BE2C (cell line): ENCODE results near the gene MTRF1.
A peak's percentile ranks its signal among the peaks of the same experiment; 100 is the strongest.

ENCODE experiments used
- DNase-seq: peaks from one replicate; pipeline ENCODE4 v3.0.0-alpha.2; 2020
- H3K27me3 ChIP-seq: fragments of 250-450 bp; sonication (Bioruptor Pico); 2 replicates; pipeline ENCODE4 v1.5.1; 2020; ENCODE audit warnings: mild to moderate bottlenecking
- H3K36me3 ChIP-seq: fragments of 250-450 bp; sonication (Bioruptor Pico); 2 replicates; pipeline ENCODE4 v1.5.1; 2020; ENCODE audit warnings: mild to moderate bottlenecking
- H3K4me1 ChIP-seq: fragments of 250-450 bp; sonication (Bioruptor Pico); 2 replicates; pipeline ENCODE4 v1.5.1; 2020
- H3K4me3 ChIP-seq: 2 replicates; pipeline ENCODE4 v1.5.1; 2011; ENCODE audit warnings: low read depth, low read length
- H3K9me3 ChIP-seq: fragments of 250-450 bp; sonication (Bioruptor Pico); 2 replicates; pipeline ENCODE4 v1.5.1; 2020
- TF ChIP-seq, protein P1 (sequence below): IDR thresholded peaks from 2 replicates; pipeline ENCODE4 v1.5.1; 2012; ENCODE audit warnings: mild to moderate bottlenecking, low read depth, low read length

Gene MTRF1

DNA sequence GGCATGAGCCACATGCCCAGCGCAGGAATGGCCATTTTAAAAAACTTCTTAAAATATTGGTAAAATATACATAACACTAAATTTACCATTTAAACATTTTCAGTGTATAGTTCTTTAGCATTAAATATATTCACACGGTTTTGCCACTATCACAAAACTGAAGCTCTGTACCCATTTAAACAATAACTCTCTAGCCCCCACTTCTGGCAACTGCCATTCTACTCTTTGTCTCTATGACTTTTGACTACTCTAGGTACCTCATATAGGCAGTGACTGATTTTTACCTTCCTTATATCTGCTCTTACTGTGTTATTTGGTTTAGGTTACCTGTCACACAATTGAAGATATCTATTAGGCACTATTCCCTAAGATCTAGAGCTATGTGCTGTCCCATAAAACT is 66.8 kb downstream of the MTRF1 start:
- Histone ChIP-seq H3K4me3 (no peak overlapping the region), H3K36me3 (peaks cover 9% of the 10 kb centered on the region), H3K27me3 (no peaks in the 10 kb centered on the region), H3K9me3 (no peaks in the 10 kb centered on the region), H3K4me1 (no peaks in the 10 kb centered on the region)
- no peak for DNase-seq
- TF ChIP-seq, protein P1, sequence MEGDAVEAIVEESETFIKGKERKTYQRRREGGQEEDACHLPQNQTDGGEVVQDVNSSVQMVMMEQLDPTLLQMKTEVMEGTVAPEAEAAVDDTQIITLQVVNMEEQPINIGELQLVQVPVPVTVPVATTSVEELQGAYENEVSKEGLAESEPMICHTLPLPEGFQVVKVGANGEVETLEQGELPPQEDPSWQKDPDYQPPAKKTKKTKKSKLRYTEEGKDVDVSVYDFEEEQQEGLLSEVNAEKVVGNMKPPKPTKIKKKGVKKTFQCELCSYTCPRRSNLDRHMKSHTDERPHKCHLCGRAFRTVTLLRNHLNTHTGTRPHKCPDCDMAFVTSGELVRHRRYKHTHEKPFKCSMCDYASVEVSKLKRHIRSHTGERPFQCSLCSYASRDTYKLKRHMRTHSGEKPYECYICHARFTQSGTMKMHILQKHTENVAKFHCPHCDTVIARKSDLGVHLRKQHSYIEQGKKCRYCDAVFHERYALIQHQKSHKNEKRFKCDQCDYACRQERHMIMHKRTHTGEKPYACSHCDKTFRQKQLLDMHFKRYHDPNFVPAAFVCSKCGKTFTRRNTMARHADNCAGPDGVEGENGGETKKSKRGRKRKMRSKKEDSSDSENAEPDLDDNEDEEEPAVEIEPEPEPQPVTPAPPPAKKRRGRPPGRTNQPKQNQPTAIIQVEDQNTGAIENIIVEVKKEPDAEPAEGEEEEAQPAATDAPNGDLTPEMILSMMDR = peak; percentile 42

DNA sequence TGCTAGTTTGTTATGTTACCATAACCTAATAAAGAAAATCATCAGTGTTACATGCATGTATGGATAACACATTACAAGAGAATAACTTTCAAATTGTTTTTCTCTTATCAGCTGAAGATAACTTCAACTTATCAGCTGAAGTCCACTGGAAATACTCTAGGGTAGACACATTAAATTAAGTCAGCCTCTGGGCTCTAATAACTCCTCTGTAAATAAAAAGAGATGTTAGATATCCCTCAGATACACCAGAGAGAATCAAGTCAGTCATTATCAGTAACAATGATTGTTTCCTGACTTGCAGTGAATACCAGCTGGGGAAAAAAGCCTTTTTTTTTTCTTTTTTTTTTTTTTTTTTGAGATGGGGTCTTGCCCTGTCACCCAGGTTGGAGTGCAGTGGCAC is 67.4 kb downstream of the MTRF1 start:
- DNase-seq = no peak
- Histone ChIP-seq H3K4me3 (no peak overlapping the region), H3K36me3 (peaks cover 9% of the 10 kb centered on the region), H3K27me3 (no peaks in the 10 kb centered on the region), H3K4me1 (no peaks in the 10 kb centered on the region), H3K9me3 (no peaks in the 10 kb centered on the region)
- TF ChIP-seq, protein P1 = no peak

DNA sequence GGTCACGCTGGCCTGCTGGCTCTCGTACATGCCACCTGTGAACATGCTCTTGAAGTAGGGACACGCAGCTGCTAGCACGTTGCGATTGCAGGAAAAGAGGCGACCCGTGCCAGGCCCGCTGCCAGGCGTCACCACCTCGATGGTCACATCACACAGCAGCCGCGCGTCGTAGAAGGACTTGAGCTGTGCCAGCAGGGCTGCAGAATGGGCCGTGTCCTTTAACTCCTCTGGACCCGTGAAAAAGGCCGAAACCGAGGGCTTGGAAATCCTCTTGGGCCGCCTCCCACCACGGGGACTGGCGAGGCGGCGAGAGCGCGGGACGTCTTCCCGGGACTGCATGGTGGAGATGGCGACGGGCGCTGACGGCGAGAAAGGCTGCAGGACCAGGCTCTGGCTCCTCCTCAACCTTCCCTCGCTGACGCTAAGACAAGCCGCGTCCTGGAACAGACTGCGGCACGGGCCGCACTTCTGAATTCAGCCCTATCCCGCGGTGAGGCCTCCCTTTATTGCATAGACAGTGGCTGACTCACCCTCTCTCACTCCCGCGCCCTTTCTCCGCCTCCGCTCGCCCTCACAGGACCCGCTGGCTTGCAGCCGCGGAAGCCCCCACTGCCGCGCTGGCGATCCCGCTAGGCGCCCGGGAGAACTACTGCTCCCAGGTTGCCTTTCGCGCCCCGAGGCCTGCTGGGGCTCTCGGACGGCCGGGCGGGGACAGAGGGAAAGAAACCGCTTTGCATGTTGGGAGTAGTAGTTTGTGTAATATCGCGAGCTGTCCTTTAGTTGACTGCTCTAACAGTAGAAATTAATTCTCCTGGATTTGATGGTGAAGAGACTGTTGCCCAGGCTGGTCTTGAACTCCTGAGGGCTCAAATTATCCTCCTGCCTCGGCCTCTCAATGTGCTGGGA is 69.2 kb downstream of the MTRF1 start, which contains the start of gene KBTBD7:
Gene KBTBD7 (minus strand): TSS at position 651 of the 906 bp plus-strand sequence. CDS start 312 bp downstream, at position 339.
- no peaks in the 10 kb centered on the region for H3K4me1 ChIP-seq
- H3K4me3 ChIP-seq = peak within 1 kb of the TSS; percentile 65
- H3K36me3 ChIP-seq = peaks cover 9% of the 10 kb centered on the region
- H3K27me3 ChIP-seq = no peaks in the 10 kb centered on the region
- peak; percentile 96 for DNase-seq
- TF ChIP-seq, protein P1 = no peak
- H3K9me3 ChIP-seq = no peaks in the 10 kb centered on the region

DNA sequence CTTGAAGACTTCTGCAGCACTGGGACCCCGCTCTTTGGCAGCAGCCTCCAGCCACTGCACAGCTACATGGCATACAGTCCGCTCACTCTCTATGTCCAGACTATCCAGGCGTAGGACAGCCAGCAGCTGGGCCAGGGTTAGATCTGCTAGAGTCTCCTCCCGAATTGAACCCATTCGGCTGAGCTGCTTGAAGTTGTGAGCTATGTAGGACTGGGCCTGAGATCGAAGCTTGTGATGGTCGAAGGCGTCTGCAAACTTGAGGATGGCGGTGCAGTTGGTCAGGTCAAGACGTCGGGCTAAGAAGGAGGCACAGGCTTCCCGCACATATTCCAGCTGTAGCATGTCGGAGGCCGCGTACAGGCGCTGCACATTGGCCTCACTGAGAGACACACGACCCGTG is 69.9 kb downstream of the MTRF1 start:
- Histone ChIP-seq H3K9me3 (no peaks in the 10 kb centered on the region), H3K27me3 (no peaks in the 10 kb centered on the region), H3K4me1 (no peaks in the 10 kb centered on the region), H3K4me3 (peak overlapping the region; percentile 65; the same call in 1 of the 2 replicates), H3K36me3 (peaks cover 9% of the 10 kb centered on the region)
- TF ChIP-seq, protein P1 = no peak
- DNase-seq = no peak

DNA sequence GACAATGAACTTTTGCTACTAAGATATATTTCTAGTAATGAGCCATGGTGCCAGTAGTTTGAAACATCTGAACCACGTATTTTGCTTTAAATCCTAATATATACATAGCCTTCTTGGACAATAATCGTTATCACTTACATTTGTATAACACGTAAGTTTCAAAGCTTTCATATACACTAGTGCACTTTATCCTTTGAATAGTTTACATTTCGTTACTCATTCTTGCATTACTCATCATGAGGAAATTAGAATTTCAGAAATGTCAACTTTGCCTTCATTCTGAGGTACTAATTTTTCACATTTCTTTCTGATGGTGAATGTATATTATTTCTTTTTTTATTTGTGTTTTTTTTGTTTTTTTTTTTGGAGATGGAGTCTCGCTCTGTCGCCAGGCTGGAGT is 74.8 kb downstream of the MTRF1 start:
- TF ChIP-seq, protein P1 = no peak
- no peak for DNase-seq
- H3K4me1 ChIP-seq = no peaks in the 10 kb centered on the region

DNA sequence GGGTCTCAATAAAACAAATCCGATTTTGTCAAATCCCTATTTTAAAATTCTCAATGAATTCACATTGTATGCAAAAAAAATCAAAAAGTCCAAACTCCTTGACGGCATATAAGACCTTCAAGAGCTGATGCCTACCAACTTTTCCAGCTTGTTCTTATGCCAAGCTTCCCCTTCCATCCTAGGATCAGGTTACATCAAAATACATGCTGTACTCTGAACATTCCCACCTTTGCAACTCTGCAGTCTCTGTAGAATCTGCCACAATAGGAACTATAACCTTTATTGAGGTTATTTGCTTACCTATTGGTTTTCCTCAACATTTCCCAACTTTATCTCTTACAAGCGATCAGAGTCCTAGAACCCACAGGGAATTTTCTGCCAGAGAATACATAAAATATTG is 76.9 kb downstream of the MTRF1 start:
- Histone ChIP-seq H3K27me3 (no peaks in the 10 kb centered on the region), H3K36me3 (no peaks in the 10 kb centered on the region), H3K9me3 (no peaks in the 10 kb centered on the region), H3K4me1 (no peaks in the 10 kb centered on the region), H3K4me3 (no peak overlapping the region)
- no peak for DNase-seq
- TF ChIP-seq, protein P1 = no peak

More for the DNA sequence above, 74.8 kb downstream of the MTRF1 start:
- H3K4me3 ChIP-seq = no peak overlapping the region
- no peaks in the 10 kb centered on the region for H3K27me3 ChIP-seq
- no peaks in the 10 kb centered on the region for H3K9me3 ChIP-seq
- peaks cover 9% of the 10 kb centered on the region for H3K36me3 ChIP-seq
